H1 (cell line): Measurements from ENCODE around the gene PJVK. TPM values are rescaled to one million over a fixed set of nuclear protein-coding genes. Genes with fewer than 3 reads are reported as not detected.

Source experiments
- CTCF ChIA-PET: fragments of 300-600 bp; sonication (Branson Sonifier 250); formaldehyde crosslinking; loops from one replicate; lab custom pipeline; 2021; ENCODE audit not compliant: partially characterized antibody; lab: Charles Lee
- POLR2A ChIA-PET: fragments of 300-600 bp; sonication (Branson Sonifier 250); formaldehyde crosslinking; loops from one replicate; lab custom pipeline; 2021; ENCODE audit warnings: inconsistent platforms; ENCODE audit not compliant: partially characterized antibody; lab: Charles Lee
- DNase-seq, 2 experiments: peaks; one replicate each; pipeline versions ENCODE4 v3.0.0 to v3.0.0-alpha.2; 2010 to 2022; ENCODE audit warnings: low spot score in 2 of 2, low read depth in 1 of 2, mixed read lengths in 1 of 2
- FAIRE-seq: peaks from 2 replicates; lab custom pipeline; 2011; peaks lifted over from hg19 to GRCh38; lab: Jason Lieb, UNC
- H2AFZ ChIP-seq: 2 replicates; pipeline ENCODE4 v1.8.1; 2012; ENCODE audit warnings: low read length, inconsistent platforms
- H2AK5ac ChIP-seq: 2 replicates; pipeline ENCODE4 v1.6.1; 2013; ENCODE audit warnings: low read depth, low read length
- H2BK120ac ChIP-seq: replicated peaks from 2 replicates; pipeline ENCODE3; 2013; ENCODE audit warnings: low read depth, low read length, inconsistent platforms
- H2BK12ac ChIP-seq: 2 replicates; pipeline ENCODE4 v1.6.1; 2013; ENCODE audit warnings: low read depth, low read length
- H2BK15ac ChIP-seq: 2 replicates; pipeline ENCODE4 v1.6.1; 2013; ENCODE audit warnings: low read length
- H2BK20ac ChIP-seq: 2 replicates; pipeline ENCODE4 v1.6.1; 2013; ENCODE audit warnings: low read length
- H2BK5ac ChIP-seq: 2 replicates; pipeline ENCODE4 v1.6.1; 2013; ENCODE audit warnings: low read depth, low read length
- H3K14ac ChIP-seq: 2 replicates; pipeline ENCODE4 v1.6.1; 2013; ENCODE audit warnings: inconsistent platforms; ENCODE audit not compliant: insufficient read length
- H3K18ac ChIP-seq: 2 replicates; pipeline ENCODE4 v1.6.1; 2013; ENCODE audit warnings: low read length; ENCODE audit errors: extremely low read depth
- H3K23ac ChIP-seq: 2 replicates; pipeline ENCODE4 v1.6.1; 2013; ENCODE audit warnings: inconsistent platforms; ENCODE audit not compliant: insufficient read length
- H3K23me2 ChIP-seq: 2 replicates; pipeline ENCODE4 v1.6.1; 2013; ENCODE audit warnings: low read depth, low read length
- H3K27ac ChIP-seq: 2 replicates; pipeline ENCODE4 v1.6.1; 2011; ENCODE audit warnings: low read depth, low read length, inconsistent platforms
- H3K27me3 ChIP-seq, 4 experiments: replicated peaks in 1 of 4; 1 replicate in 1 of 4; 2 replicates in 3 of 4; pipeline versions ENCODE4 v1.6.1 to v1.8.1; 2011 to 2013; ENCODE audit warnings: low read length in 3 of 4, mild to moderate bottlenecking in 3 of 4, inconsistent platforms in 2 of 4, mixed read lengths in 2 of 4, moderate library complexity in 1 of 4; ENCODE audit not compliant: control insufficient read depth in 3 of 4, insufficient read depth in 3 of 4; ENCODE audit errors: extremely low read depth in 1 of 4
- H3K36me3 ChIP-seq, 4 experiments: 2 replicates each; pipeline versions ENCODE4 v1.6.1 to v1.8.1; 2011 to 2013; ENCODE audit warnings: mild to moderate bottlenecking in 4 of 4, low read length in 3 of 4, moderate library complexity in 2 of 4, control low read depth in 1 of 4, inconsistent platforms in 1 of 4; ENCODE audit not compliant: insufficient read depth in 4 of 4, control insufficient read depth in 2 of 4
- H3K4ac ChIP-seq: replicated peaks from 2 replicates; pipeline ENCODE3; 2013; ENCODE audit warnings: low read length, low read depth, mixed read lengths, inconsistent platforms; ENCODE audit not compliant: insufficient read length
- H3K4me1 ChIP-seq, 4 experiments: replicated peaks in 1 of 4; 1 replicate in 1 of 4; 2 replicates in 3 of 4; pipeline versions ENCODE4 v1.6.1 to v1.8.1; 2011 to 2013; ENCODE audit warnings: low read length in 3 of 4, inconsistent platforms in 2 of 4, mixed read lengths in 1 of 4; ENCODE audit not compliant: insufficient read depth in 4 of 4, control insufficient read depth in 3 of 4
- H3K4me2 ChIP-seq, 2 experiments: 2 replicates each; pipeline versions ENCODE4 v1.6.1 to v1.8.1; 2011 to 2013; ENCODE audit warnings: low read depth in 2 of 2, low read length in 2 of 2, control low read depth in 1 of 2, inconsistent platforms in 1 of 2, mild to moderate bottlenecking in 1 of 2; ENCODE audit not compliant: insufficient read depth in 1 of 2
- H3K4me3 ChIP-seq, 4 experiments: fragments of 200-600, 300-600 bp in 1 of 4; sonication (generic), shearing (Covaris generic), sonication (Bioruptor Twin) in 1 of 4; 2 replicates each; pipeline versions ENCODE4 v1.5.1 to v1.8.1; 2011 to 2016; ENCODE audit warnings: low read length in 4 of 4, low read depth in 3 of 4, control low read depth in 2 of 4, inconsistent platforms in 2 of 4, mild to moderate bottlenecking in 2 of 4, mixed read lengths in 1 of 4, moderate library complexity in 1 of 4; ENCODE audit not compliant: insufficient read depth in 2 of 4; ENCODE audit errors: extremely low read depth in 1 of 4
- H3K56ac ChIP-seq: replicated peaks from 2 replicates; pipeline ENCODE3; 2013; ENCODE audit warnings: low read depth, mild to moderate bottlenecking, mixed read lengths, low read length, inconsistent platforms; ENCODE audit not compliant: insufficient read length
- H3K79me1 ChIP-seq: 2 replicates; pipeline ENCODE4 v1.6.1; 2013; ENCODE audit warnings: low read depth, low read length, control low read depth
- H3K79me2 ChIP-seq, 2 experiments: 2 replicates each; pipeline versions ENCODE4 v1.6.1 to v1.8.1; 2012 to 2013; ENCODE audit warnings: low read length in 2 of 2, mild to moderate bottlenecking in 2 of 2, inconsistent platforms in 1 of 2; ENCODE audit not compliant: insufficient read depth in 2 of 2, control insufficient read depth in 1 of 2
- H3K9ac ChIP-seq, 4 experiments: replicated peaks in 1 of 4; 1 replicate in 1 of 4; 2 replicates in 3 of 4; pipeline versions ENCODE4 v1.6.1 to v1.8.1; 2011 to 2013; ENCODE audit warnings: low read depth in 3 of 4, low read length in 3 of 4, control low read depth in 2 of 4, mild to moderate bottlenecking in 2 of 4, moderate library complexity in 2 of 4, inconsistent platforms in 1 of 4; ENCODE audit errors: extremely low read depth in 1 of 4
- H3K9me3 ChIP-seq, 2 experiments: 2 replicates each; pipeline versions ENCODE4 v1.6.1 to v1.8.1; 2012 to 2013; ENCODE audit warnings: mild to moderate bottlenecking in 2 of 2, moderate library complexity in 2 of 2, control low read depth in 1 of 2, inconsistent platforms in 1 of 2, low read depth in 1 of 2, low read length in 1 of 2, mixed read lengths in 1 of 2; ENCODE audit not compliant: insufficient read depth in 2 of 2
- H4K20me1 ChIP-seq, 2 experiments: replicated peaks in 1 of 2; 2 replicates each; pipeline versions ENCODE3 to v1.8.1; 2011 to 2013; ENCODE audit warnings: inconsistent platforms in 2 of 2, low read length in 2 of 2, mild to moderate bottlenecking in 1 of 2; ENCODE audit not compliant: insufficient read depth in 2 of 2, control insufficient read depth in 1 of 2
- H4K5ac ChIP-seq: 2 replicates; pipeline ENCODE4 v1.6.1; 2013; ENCODE audit warnings: low read length, low read depth, mixed read lengths, inconsistent platforms; ENCODE audit not compliant: insufficient read length
- H4K8ac ChIP-seq: 2 replicates; pipeline ENCODE4 v1.8.0; 2013; ENCODE audit warnings: mild to moderate bottlenecking, moderate library complexity, low read length, inconsistent platforms; ENCODE audit not compliant: insufficient read depth; ENCODE audit errors: extremely low read depth
- H4K91ac ChIP-seq: replicated peaks from 2 replicates; pipeline ENCODE3; 2013; ENCODE audit warnings: low read length, mixed read lengths, inconsistent platforms; ENCODE audit not compliant: insufficient read length
- KDM5A ChIP-seq: fragments of 200-600 bp; IDR thresholded peaks from 2 replicates; pipeline ENCODE4 v1.7.1; 2012; ENCODE audit warnings: mild to moderate bottlenecking, low read length, inconsistent platforms, mixed read lengths
- WGBS, 2 experiments: shearing (Covaris generic) in 1 of 2; methylation state at CpG; one replicate each; pipeline versions ENCODE4 v1.1.6 to v1.1.7; 2013 to 2015; ENCODE audit warnings: low lambda C conversion rate in 2 of 2, mixed read lengths in 2 of 2, inconsistent platforms in 1 of 2, low coverage in 1 of 2, missing lambda C conversion rate in 1 of 2; ENCODE audit not compliant: insufficient replicate concordance in 2 of 2, insufficient coverage in 1 of 2, insufficient read length in 1 of 2; ENCODE audit errors: extremely low coverage in 1 of 2, missing lambda C conversion rate in 1 of 2; 5-methylcytosine and 5-hydroxymethylcytosine counted together
- polyA plus RNA-seq, 7 experiments: library from polyadenylated mRNA; depleted of rRNA in 3 of 7; stranded (reverse) in 5 of 7; unstranded in 2 of 7; fragments of >200 nt in 5 of 7; fragments of 200-250 nt in 2 of 7; gene quantifications; 1 replicate in 5 of 7; 2 replicates in 1 of 7; 4 replicates in 1 of 7; pipeline versions ENCODE4 v1.2.1 to v1.2.3, GENCODE V29; 2011 to 2013; ENCODE audit warnings: missing spikeins in 2 of 7, mixed read lengths in 2 of 7
- total RNA-seq: library from RNA; stranded (reverse); fragmentation: NEBNext Ultra II Directional; extraction: Animal tissue kit (Norgen Biotek cat#: 25700); gene quantifications from 2 replicates; pipeline ENCODE4 v1.2.1, GENCODE V29; 2021

The PJVK gene
- total and polyA plus RNA-seq, 2 of the 8 experiments (the other 6 are each of a cell fraction or from before 2014, with no cell fraction given) = 2.4 to 2.8 TPM

DNA sequence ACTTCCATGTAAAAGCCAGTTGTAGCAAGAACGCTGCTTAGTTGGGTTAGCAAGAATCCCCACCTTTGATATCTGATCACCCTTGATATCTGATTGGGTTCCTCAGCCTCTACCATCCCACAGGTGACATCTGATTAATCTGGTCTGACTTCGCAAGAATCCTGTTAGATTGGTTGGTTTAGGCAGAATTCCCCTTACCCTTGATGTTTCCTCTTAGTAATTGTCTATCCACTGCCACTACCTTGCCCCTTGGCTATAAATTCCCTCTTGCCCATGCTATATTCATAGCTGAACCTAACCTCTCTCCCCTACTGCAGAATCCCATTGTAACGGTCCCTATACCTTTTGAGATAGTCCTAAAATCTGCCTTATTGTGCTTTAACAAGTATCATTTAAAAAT lies 33.3 kb upstream of the PJVK start:
- H3K23me2 ChIP-seq = no peaks in the 10 kb centered on the region; the same call in 1 of the 2 replicates
- ChIA-PET CTCF (interaction anchor here (0.7 to 7.9 kb wide), 9 partner anchors 11 to 430 kb away, joined by 3 to 61 read pairs (median 6); partner anchors contain the start of gene RBM45), POLR2A (interaction anchor here (1.2 to 2.4 kb wide), 3 partner anchors 11 to 33 kb away, joined by 3 to 8 read pairs (median 8); partner anchors contain the start of genes PJVK and PRKRA)
- no peak overlapping the region for H2BK12ac ChIP-seq
- no peak overlapping the region for H2AK5ac ChIP-seq
- no peak overlapping the region for H3K23ac ChIP-seq
- no peak overlapping the region for H2BK20ac ChIP-seq
- no peak overlapping the region for H4K91ac ChIP-seq
- no peak overlapping the region for H3K14ac ChIP-seq
- H3K4me2 ChIP-seq = no peak overlapping the region
- WGBS, 2 experiments = 89% methylated on average over 3 of the region's 3 CpGs; no CpG with 5 or more reads in 1 of the 2 experiments
- no peak overlapping the region for H3K4ac ChIP-seq
- H3K9ac ChIP-seq = no peak overlapping the region
- peaks cover 0 to 2% (median 0%) of the 10 kb centered on the region in 4 experiments; a peak in 1 of 7 replicates for H3K4me1 ChIP-seq
- no peak overlapping the region for H4K8ac ChIP-seq
- DNase-seq (no peak), FAIRE-seq (no peak)
- no peak overlapping the region for H2BK120ac ChIP-seq
- no peaks in the 10 kb centered on the region for H3K79me2 ChIP-seq
- H3K27ac ChIP-seq = no peak overlapping the region
- no peak overlapping the region for H2BK15ac ChIP-seq
- no peak overlapping the region for H4K5ac ChIP-seq
- H3K9me3 ChIP-seq = no peaks in the 10 kb centered on the region
- no peak overlapping the region for H3K4me3 ChIP-seq
- H3K56ac ChIP-seq = no peak overlapping the region
- no peak overlapping the region for H2AFZ ChIP-seq
- H2BK5ac ChIP-seq = no peak overlapping the region
- no peaks in the 10 kb centered on the region for H3K27me3 ChIP-seq
- H3K79me1 ChIP-seq = no peaks in the 10 kb centered on the region; the same call in 1 of the 2 replicates
- H3K18ac ChIP-seq = no peak overlapping the region
- H4K20me1 ChIP-seq = no peaks in the 10 kb centered on the region
- H3K36me3 ChIP-seq = no peaks in the 10 kb centered on the region
- TF ChIP-seq KDM5A = no peak
